SIG-M5 treated with dmso at 0.1 percent for 504 hours (cell line): ENCODE data around the gene IL15RA.
"Not testable (repeated sequence)": the region's sequence is repeated elsewhere in the genome, so short reads cannot be mapped to it uniquely, and the experiment has no call there.

Experiments
- DNase-seq: peaks from one replicate; lab custom pipeline; 2025; ENCODE audit not compliant: unreplicated experiment; lab: John Stamatoyannopoulos, UW

Gene IL15RA

DNA sequence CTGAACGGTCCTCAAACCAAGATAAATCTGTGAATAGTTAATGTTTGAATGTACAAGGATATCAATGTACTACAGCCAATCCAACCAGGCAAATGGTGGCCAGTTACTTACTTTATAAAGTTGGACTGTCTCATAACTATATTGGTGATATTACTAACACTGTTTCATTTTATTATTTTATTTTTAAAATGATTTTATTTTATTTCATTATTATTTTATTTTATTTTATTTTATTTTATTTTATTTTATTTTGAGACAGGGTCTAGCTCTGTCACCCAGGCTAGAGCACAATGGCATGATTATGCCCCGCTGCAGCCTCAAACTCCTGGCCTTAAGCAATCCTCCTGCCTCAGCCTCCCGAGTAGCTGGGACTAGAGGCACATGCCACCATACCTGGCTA, 6.8 kb downstream of the IL15RA start:
- no peak for DNase-seq

DNA sequence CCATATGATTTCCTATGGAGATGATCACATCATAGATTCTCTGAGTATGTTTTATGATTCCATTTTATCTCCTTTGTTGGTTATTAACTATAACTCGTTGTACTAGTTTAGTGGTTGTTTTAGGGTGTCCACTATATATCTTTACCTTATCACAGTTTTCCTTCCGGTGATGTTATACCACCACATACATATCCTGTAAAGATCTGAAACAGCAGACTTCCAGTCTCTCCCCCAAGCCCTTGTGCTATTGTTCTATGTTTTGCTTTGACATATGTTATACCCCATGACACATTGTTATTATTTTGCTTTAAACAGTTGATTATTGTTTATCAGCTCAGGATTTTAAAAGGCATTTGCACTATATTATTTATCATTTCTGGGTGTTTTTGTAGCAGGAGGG, 7.3 kb downstream of the IL15RA start:
- DNase-seq: no peak

GRCh38 chr10:5968681-5969453, 8.5 kb downstream of the IL15RA start:
- no peak for DNase-seq

- no peak for DNase-seq
These were observed 9.2 kb downstream of the IL15RA start for GRCh38 chr10:5968037-5968680.

DNA sequence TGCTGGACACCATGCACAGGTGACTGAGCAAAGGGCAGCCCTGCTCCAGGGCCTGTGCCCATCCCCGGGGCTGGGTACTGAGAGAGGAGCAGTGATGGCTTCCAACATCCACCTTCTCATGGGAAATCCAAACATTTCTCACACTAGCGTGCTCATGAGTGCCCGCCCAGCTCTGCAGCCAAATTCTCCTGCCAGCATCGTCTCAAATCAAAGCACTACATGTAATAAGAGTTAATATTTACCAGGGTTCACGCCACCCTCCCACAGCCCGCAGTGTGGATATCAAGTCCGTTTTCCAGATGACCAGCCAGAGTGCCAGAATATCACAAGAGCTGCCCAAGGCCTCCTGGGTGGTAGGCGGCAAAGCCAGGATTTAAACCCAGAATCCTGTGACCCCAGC, 12.1 kb downstream of the IL15RA start:
- no peak for DNase-seq

DNA sequence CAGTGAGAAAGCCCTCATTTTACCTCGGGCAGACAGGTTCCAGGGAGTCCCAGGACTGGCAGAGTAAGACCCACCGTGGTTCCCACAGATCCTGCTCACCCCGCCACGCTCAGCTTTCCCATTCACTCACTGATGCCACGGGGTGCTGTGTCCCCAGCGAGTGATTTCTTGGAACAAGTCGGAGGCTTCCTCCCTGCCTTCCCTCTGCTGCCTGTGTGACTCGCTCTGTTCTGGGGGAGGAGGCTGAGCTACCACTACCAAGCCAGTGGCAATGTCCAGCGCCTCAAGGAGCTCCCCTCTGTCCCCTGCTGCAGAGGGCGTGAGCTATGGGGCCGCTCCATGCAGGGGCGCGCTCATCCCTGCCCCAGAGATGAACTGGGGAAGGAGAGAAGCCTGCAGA, 12.6 kb downstream of the IL15RA start:
- DNase-seq: no peak

- DNase-seq: no peak
These were observed 13.8 kb downstream of the IL15RA start for GRCh38 chr10:5963591-5963990.

- no peak for DNase-seq
These were observed 14.3 kb downstream of the IL15RA start for GRCh38 chr10:5963071-5963470.

DNA sequence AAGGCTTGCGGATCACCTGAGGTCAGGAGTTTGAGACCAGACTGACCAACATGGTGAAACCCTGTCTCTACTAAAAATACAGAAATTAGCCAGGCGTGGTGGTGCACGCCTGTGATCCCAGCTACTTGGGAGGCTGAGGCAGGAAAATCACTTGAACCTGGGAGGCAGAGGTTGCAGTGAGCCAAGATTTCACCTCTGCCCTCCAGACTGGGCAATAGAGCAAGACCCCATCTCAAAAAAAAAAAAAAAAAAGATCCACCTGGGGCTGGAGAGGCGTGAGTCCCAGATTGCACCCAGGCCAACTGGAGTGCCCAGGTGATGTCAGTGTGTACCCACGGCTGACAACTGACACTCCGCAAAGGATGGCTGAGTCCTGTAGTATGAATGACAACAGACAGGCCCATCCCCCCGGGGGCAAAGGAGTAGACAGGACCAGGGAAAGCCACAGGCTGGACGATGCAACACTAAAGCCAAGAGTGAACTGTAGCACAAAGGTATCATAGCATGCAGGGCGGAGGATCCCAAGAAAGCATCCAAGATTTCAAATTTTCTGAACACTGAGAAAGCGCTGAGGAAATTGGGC, 14.9 kb downstream of the IL15RA start:
- not testable (repeated sequence) for DNase-seq

DNA sequence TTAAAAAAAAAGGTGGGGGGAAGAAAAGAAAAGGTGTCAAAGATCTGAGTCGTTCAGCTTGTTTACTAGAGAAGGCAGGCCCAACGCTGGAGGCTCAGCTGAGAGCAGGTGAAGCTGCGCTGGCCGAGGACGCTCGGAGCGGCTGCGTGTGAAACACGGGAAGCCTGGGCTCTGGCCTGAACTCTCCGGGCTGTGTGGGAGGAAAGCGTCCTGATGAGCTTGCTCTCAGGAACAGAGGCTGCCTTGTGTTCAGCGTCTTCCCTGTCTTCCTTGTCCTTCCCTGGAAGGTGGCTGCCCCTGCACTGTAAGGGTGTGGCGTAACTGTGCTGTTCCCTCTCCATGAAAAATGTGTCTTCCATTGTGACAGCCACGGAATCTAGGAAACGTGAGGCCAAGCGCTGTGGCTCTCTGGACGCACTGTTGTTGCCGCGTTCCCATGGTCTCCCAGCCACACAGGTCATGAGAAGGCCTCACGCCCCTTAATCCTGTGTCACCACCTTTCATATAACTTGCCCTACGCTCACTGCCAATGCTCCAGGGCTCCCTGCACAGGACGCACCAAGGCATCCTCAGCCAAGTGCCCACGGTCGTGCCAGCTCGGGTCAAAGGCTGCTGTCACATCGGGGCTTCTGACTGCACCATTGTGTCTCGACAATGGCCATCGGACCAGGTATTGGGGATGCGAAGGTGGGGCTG, 15.8 kb downstream of the IL15RA start:
- no peak for DNase-seq

DNA sequence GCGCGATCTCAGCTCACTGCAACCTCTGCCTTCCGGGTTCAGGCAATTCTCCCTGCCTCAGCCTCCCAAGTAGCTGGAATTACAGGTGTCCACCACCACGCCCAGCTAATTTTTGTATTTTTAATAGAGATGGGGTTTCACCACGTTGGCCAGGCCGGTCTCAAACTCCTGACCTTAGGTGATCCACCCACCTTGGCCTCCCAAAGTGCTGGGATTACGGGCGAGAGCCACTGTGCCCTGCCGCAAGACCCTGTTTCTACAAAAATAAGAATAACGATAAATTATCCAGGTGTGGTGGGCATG, 16.4 kb downstream of the IL15RA start:
- DNase-seq: not testable (repeated sequence)

- DNase-seq: no peak
These were observed 17.0 kb downstream of the IL15RA start for GRCh38 chr10:5960070-5960972.

DNA sequence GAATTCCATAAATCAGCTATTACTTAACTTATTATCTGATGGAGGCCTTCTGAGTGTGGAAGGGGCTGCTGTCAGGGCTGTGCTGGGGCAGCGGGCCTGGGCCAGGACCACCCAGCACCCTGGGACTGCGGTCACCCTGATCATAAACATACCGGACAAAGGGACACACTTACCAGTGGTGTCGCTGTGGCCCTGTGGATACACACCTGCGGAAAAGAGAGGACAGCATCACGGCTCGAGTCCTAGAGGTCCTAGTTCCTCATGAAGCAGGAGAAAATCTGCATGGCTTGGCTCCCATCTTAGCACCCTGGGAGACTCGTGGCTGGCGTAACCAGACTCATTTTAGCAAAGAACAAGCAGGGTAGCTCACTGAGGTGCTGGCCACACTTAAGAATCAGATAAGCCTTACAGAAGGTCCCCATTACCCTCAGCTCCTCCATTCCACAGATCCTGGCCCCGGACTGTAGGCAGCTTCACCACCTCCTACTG, 17.7 kb downstream of the IL15RA start:
- no peak for DNase-seq

DNA sequence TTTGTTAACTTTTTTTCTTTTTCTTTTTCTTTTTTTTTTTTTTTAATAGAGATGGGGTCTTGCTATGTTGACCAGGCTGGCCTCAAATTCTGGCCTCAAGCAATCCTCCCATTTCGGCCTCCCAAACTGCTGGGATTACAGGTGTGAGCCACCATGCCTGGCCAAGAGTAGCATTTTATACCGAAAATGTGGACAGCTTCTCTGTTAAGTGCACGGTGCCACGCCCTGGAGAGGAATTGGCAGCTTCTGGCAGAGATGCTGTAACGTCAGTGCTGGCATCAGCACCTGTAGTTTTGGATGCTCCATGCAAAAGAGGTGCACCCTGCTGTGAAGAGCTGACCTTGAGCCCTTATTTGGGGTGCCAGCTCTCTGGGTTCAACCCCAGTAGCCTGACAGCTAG, 18.2 kb downstream of the IL15RA start:
- no peak for DNase-seq

- no peak for DNase-seq
These were observed 18.7 kb downstream of the IL15RA start for GRCh38 chr10:5958675-5959074.

GRCh38 chr10:5958077-5958476, 19.3 kb downstream of the IL15RA start:
- DNase-seq: no peak

DNA sequence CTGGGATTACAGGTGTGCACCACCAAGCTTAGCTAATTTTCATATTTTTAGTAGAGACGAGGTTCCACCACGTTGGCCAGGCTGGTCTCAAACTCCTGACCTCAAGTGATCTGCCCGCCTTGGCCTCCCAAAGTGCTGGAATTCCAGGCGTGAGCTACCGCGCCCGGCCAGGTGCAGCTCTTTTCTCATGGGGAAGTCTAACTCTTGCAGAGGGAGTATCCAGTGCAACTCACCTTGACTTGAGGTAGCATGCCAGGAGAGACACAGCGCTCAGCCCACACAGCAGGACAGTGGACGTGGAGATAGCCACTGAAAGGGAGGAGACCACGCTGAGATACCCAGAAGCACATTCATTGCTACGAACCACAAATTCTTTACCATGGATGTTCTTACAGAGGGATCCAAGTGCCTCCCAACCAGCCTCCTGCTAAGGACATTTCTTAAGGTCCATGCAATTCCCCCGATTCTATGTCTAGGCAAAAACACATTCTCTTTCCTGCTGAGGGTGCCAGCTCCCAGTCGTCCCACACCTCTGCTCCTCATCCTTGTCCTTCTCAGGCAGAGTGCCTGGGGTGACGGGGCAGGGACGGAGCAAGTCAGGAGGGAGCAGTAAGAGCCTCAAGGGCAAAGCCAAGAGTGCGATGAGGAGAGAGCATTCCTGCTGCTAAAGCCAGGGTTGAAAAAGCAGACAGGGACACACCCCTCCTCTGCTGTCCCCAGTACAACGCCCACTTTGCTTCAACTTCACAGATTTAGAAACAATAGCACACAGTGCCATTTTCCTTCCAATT, 21.0 kb downstream of the IL15RA start:
- DNase-seq: no peak

DNA sequence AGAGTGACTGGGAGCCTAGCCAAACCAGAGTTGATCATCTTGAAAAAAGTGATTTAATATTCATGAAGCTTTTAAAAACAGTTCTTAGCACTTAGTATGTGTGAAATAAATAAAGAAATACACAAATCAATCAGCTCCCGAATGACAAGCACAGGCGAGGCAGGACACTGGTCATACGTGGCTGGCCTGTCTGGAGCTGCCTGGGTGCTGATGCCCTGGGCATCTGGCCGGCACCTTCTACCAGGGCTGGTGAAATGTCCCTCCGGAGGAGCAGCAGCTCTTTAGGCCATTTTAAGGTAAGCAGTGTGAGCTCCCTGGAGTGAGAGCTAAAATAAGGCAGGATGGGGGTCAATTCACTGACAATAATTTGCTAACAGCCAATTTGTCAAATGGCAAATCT, 23.7 kb downstream of the IL15RA start:
- DNase-seq: no peak

DNA sequence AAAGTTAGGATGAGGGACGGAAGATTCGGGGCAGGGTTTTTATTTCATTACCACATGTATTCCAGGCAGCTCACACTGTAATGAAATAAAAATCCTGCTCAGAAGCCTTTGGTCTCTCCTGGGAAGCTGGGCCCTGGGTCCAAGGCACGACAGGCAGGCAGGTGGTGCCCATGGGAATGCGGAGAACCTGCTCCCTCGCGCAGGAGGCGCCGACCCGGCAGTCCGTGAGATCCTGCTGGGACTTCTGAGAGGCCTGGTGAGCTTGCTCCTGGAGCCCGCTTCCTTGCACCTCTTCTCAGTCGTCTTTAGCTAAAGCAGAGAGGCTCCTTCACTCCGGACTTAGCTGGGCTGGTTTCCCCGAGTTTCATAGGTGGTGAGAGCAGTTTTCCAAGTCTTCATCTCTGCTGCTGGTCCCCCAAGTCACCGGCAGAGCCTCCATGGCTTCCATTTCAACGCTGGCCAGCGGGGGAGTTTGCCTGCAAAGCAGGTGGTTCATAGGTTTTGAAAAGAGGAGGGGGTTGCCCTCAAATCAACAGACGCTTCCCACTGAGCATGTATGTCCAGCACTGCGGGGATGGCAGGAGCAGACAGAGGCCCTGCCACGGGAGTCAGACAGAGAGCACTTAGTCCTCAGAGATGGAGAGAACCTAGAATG, 24.5 kb downstream of the IL15RA start:
- no peak for DNase-seq
